Naive thymus-derived CD4-positive, alpha-beta T cell (primary cell): ENCODE measurements around the gene ARHGDIB. TPM values are rescaled to one million over a fixed set of nuclear protein-coding genes. Genes with fewer than 3 reads are reported as not detected.

Source experiments
- ATAC-seq: fragments of 150-1000 bp; cut with Tn5 transposase; 2 replicates; pipeline ENCODE4 v1.10.0; 2021; ENCODE audit warnings: mild to moderate bottlenecking, moderate library complexity
- CTCF ChIA-PET: fragments of 350-600 bp; sonication (Branson Sonifier 250); formaldehyde crosslinking; loops from one replicate; lab custom pipeline; 2021; ENCODE audit warnings: antibody characterized with exemption; lab: Charles Lee
- POLR2A ChIA-PET: fragments of 350-600 bp; sonication (Branson Sonifier 250); formaldehyde crosslinking; loops from one replicate; lab custom pipeline; 2021; ENCODE audit warnings: antibody characterized with exemption, inconsistent platforms; lab: Charles Lee
- DNase-seq, 9 donors: peaks; one replicate each; pipeline versions ENCODE4 v3.0.0 to v3.0.0-alpha.2; 2020 to 2022; ENCODE audit warnings: mixed read lengths in 1 of 9
- H3K27ac ChIP-seq: one replicate; pipeline ENCODE4 v1.7.0; 2013; ENCODE audit warnings: mild to moderate bottlenecking, low read depth, low read length, moderate library complexity
- H3K27me3 ChIP-seq, 2 donors: one replicate each; pipeline ENCODE4 v1.7.0; 2013; ENCODE audit warnings: low read length in 2 of 2, mild to moderate bottlenecking in 2 of 2, moderate library complexity in 2 of 2; ENCODE audit not compliant: control insufficient read depth in 2 of 2, insufficient read depth in 2 of 2
- H3K36me3 ChIP-seq, 3 experiments: 1 replicate in 2 of 3; 2 replicates in 1 of 3; pipeline ENCODE4 v1.7.0; 2013; ENCODE audit warnings: low read length in 3 of 3, mild to moderate bottlenecking in 3 of 3, moderate library complexity in 1 of 3; ENCODE audit not compliant: insufficient read depth in 3 of 3, control insufficient read depth in 2 of 3
- H3K4me1 ChIP-seq, 2 donors: one replicate each; pipeline ENCODE4 v1.7.0; 2013; ENCODE audit warnings: low read length in 2 of 2, mild to moderate bottlenecking in 2 of 2, moderate library complexity in 1 of 2; ENCODE audit not compliant: control insufficient read depth in 2 of 2, insufficient read depth in 2 of 2
- H3K4me3 ChIP-seq: 2 replicates; pipeline ENCODE4 v1.7.0; 2013; ENCODE audit warnings: mild to moderate bottlenecking, low read length
- H3K9me3 ChIP-seq, 3 experiments: 1 replicate in 2 of 3; 2 replicates in 1 of 3; pipeline ENCODE4 v1.7.0; 2013; ENCODE audit warnings: low read length in 3 of 3; ENCODE audit not compliant: control insufficient read depth in 2 of 3
- H3K27ac Mint-ChIP-seq, 9 donors: one replicate each; pipeline ENCODE4 v1.8.0; 2020 to 2022; ENCODE audit warnings: mixed read lengths in 9 of 9, mild to moderate bottlenecking in 8 of 9, moderate library complexity in 5 of 9, inconsistent platforms in 2 of 9
- H3K27me3 Mint-ChIP-seq, 5 donors: one replicate each; pipeline ENCODE4 v1.8.0; 2021 to 2022; ENCODE audit warnings: mixed read lengths in 5 of 5, mild to moderate bottlenecking in 1 of 5
- H3K36me3 Mint-ChIP-seq, 5 donors: one replicate each; pipeline ENCODE4 v1.8.0; 2020 to 2022; ENCODE audit warnings: mixed read lengths in 5 of 5, mild to moderate bottlenecking in 3 of 5, inconsistent platforms in 1 of 5
- H3K4me1 Mint-ChIP-seq, 7 donors: one replicate each; pipeline ENCODE4 v1.8.0; 2020 to 2022; ENCODE audit warnings: mixed read lengths in 7 of 7, mild to moderate bottlenecking in 3 of 7, inconsistent platforms in 1 of 7
- H3K4me3 Mint-ChIP-seq, 10 donors: one replicate each; pipeline ENCODE4 v1.8.0; 2020 to 2022; ENCODE audit warnings: mild to moderate bottlenecking in 10 of 10, mixed read lengths in 10 of 10, moderate library complexity in 6 of 10, inconsistent platforms in 2 of 10
- H3K9me3 Mint-ChIP-seq, 11 donors: one replicate each; pipeline ENCODE4 v1.8.0; 2020 to 2022; ENCODE audit warnings: mixed read lengths in 11 of 11, mild to moderate bottlenecking in 4 of 11, inconsistent platforms in 1 of 11, moderate library complexity in 1 of 11
- intact Hi-C, 2 donors: fragments of 100-400 bp; cut with micrococcal nuclease; formaldehyde crosslinking; loops; one replicate each; pipeline ENCODE4 v1.15.1; 2023
- polyA plus RNA-seq, 2 donors: library from polyadenylated mRNA; unstranded; fragments of 300-500 nt; fragmentation: Illumina TruSeq; gene quantifications; one replicate each; pipeline ENCODE4 v1.2.3, GENCODE V29; 2021
- total RNA-seq, 6 experiments: library from RNA in 5 of 6; stranded (reverse) in 5 of 6; gene quantifications; 1 replicate in 5 of 6; 2 replicates in 1 of 6; pipeline ENCODE4 v1.2.3 and lab custom pipeline; 2021 to 2026

ARHGDIB gene
- total and polyA plus RNA-seq, 7 experiments from 2014 or later: 776 to 3,336 (median 867) TPM

DNA sequence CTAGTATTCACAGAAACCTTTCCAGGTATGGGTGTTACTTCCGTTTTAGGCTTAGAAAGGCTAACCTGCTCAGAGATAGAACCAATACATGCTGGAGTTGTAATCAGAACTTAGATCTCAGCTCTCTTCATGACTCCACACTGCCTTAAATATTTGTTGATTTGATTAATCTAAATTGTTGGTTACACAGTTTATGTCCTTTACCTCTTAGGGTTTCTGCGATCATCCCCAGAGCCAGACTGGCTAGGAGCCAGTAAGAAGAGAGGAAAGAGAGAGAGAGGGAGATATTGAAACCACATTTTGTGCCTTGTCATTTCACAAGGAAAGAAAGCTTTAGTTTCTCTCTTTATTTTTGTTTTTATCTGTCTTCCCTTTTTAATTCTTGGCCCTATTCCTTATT, 58.9 kb downstream of the ARHGDIB start:
- Histone ChIP-seq H3K27ac (no peak overlapping the region), H3K36me3 (no peaks in the 10 kb centered on the region), H3K4me1 (peaks cover 0 to 3% of the 10 kb centered on the region in 2 donors), H3K4me3 (no peak overlapping the region), H3K27me3 (no peaks in the 10 kb centered on the region), H3K9me3 (no peaks in the 10 kb centered on the region)
- ChIA-PET CTCF (interaction anchor here (1.0 kb wide), 1 partner anchor 12 kb away, joined by 4 read pairs; no protein-coding TSS in a partner anchor), POLR2A (interaction anchor here (0.7 to 1.2 kb wide), 2 partner anchors 11 to 63 kb away, joined by 3 to 4 read pairs; no protein-coding TSS in a partner anchor)
- ATAC-seq: no peak
- H3K36me3 Mint-ChIP-seq: peaks cover under 1 to 31% (median 24%) of the 10 kb centered on the region in 5 donors
- H3K4me1 Mint-ChIP-seq: peaks cover 6 to 39% (median 21%) of the 10 kb centered on the region in 7 donors
- DNase-seq: no peak
- peaks cover 0 to 2% (median 0%) of the 10 kb centered on the region in 11 donors for H3K9me3 Mint-ChIP-seq
- no peaks in the 10 kb centered on the region for H3K27me3 Mint-ChIP-seq
- H3K27ac Mint-ChIP-seq: peak overlapping the region in 1 of 9 donors; percentile 45
- intact Hi-C loops: no loop called here
- peak overlapping the region in 3 of 10 donors; percentile 11 to 31 (median 28) for H3K4me3 Mint-ChIP-seq

DNA sequence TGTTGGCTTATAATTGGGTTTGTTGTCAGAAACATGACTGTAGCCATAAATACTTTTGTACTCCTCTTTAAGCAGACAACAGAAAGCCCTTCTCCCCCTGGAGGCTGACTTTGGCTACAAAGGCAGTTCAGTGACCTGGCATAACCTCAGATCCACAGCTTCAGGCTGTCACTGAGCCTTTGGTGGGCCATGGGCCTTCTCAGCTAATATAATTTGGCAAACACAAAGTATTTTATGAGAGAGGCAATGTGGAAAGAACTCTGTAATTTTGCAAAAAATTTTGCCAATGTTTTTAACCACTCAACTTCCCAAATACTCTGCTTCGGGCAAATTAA, 60.2 kb downstream of the ARHGDIB start:
- peaks cover 0 to 23% (median 17%) of the 10 kb centered on the region in 5 donors for H3K36me3 Mint-ChIP-seq
- ATAC-seq: no peak
- peaks cover 0 to 2% (median 0%) of the 10 kb centered on the region in 11 donors for H3K9me3 Mint-ChIP-seq
- H3K4me3 ChIP-seq: no peak overlapping the region
- DNase-seq: no peak
- H3K27ac ChIP-seq: no peak overlapping the region
- H3K4me3 Mint-ChIP-seq: no peak overlapping the region
- intact Hi-C loops: loop anchor here in 1 of 2 donors (2.0 kb wide), 2 partner anchors 16 to 20 kb away; partner anchors contain the start of gene MGP
- ChIA-PET CTCF (no interaction called here), POLR2A (interaction anchor here (0.6 kb wide), 1 partner anchor 10 kb away, joined by 3 read pairs; no protein-coding TSS in a partner anchor)
- H3K9me3 ChIP-seq: no peaks in the 10 kb centered on the region
- peaks cover 0 to 3% of the 10 kb centered on the region in 2 donors for H3K4me1 ChIP-seq
- peak overlapping the region in 1 of 9 donors; percentile 48 for H3K27ac Mint-ChIP-seq
- peaks cover 6 to 38% (median 21%) of the 10 kb centered on the region in 7 donors for H3K4me1 Mint-ChIP-seq
- H3K27me3 Mint-ChIP-seq: no peaks in the 10 kb centered on the region
- H3K36me3 ChIP-seq: no peaks in the 10 kb centered on the region
- H3K27me3 ChIP-seq: no peaks in the 10 kb centered on the region

GRCh38 chr12:14900521-14901227, 60.7 kb downstream of the ARHGDIB start:
- Mint-ChIP-seq H3K27me3 (no peaks in the 10 kb centered on the region), H3K27ac (no peak overlapping the region)
- POLR2A ChIA-PET: interaction anchor here (0.6 to 1.0 kb wide), 2 partner anchors 9 to 54 kb away, joined by 3 read pairs; no protein-coding TSS in a partner anchor

GRCh38 chr12:14896521-14897169, 64.8 kb downstream of the ARHGDIB start:
- no peaks in the 10 kb centered on the region for H3K36me3 ChIP-seq
- CTCF ChIA-PET: interaction anchor here (0.6 kb wide), 1 partner anchor 90 kb away, joined by 3 read pairs; no protein-coding TSS in a partner anchor
- no peaks in the 10 kb centered on the region for H3K9me3 ChIP-seq
- DNase-seq (no peak), ATAC-seq (no peak)
- no peak overlapping the region for H3K4me3 ChIP-seq
- Mint-ChIP-seq H3K9me3 (peaks cover 0 to under 1% (median 0%) of the 10 kb centered on the region in 11 donors), H3K27me3 (no peaks in the 10 kb centered on the region), H3K4me1 (peaks cover 0 to 10% (median 3%) of the 10 kb centered on the region in 7 donors), H3K36me3 (peaks cover 0 to 14% (median 9%) of the 10 kb centered on the region in 5 donors), H3K4me3 (no peak overlapping the region), H3K27ac (no peak overlapping the region)
- POLR2A ChIA-PET: no interaction called here
- no peaks in the 10 kb centered on the region for H3K4me1 ChIP-seq
- intact Hi-C loops: loop anchor here in 1 of 2 donors (1.0 kb wide), 1 partner anchor 8 kb away; no protein-coding TSS in a partner anchor
- H3K27ac ChIP-seq: no peak overlapping the region
- H3K27me3 ChIP-seq: no peaks in the 10 kb centered on the region

More at GRCh38 chr12:14900521-14901227, 60.7 kb downstream of the ARHGDIB start:
- DNase-seq: no peak
- H3K9me3 Mint-ChIP-seq: peaks cover 0 to 2% (median 0%) of the 10 kb centered on the region in 11 donors
- Histone ChIP-seq H3K4me3 (no peak overlapping the region), H3K27me3 (no peaks in the 10 kb centered on the region), H3K9me3 (no peaks in the 10 kb centered on the region), H3K27ac (no peak overlapping the region), H3K36me3 (no peaks in the 10 kb centered on the region), H3K4me1 (peaks cover 0 to 3% of the 10 kb centered on the region in 2 donors)
- CTCF ChIA-PET: interaction anchor here (0.5 kb wide), 1 partner anchor 107 kb away, joined by 3 read pairs; no protein-coding TSS in a partner anchor
- H3K4me1 Mint-ChIP-seq: peaks cover 6 to 35% (median 21%) of the 10 kb centered on the region in 7 donors
- peaks cover 0 to 23% (median 16%) of the 10 kb centered on the region in 5 donors for H3K36me3 Mint-ChIP-seq
- intact Hi-C loops: loop anchor here in 1 of 2 donors (2.0 kb wide), 2 partner anchors 16 to 20 kb away; partner anchors contain the start of gene MGP
- no peak for ATAC-seq
- H3K4me3 Mint-ChIP-seq: no peak overlapping the region

DNA sequence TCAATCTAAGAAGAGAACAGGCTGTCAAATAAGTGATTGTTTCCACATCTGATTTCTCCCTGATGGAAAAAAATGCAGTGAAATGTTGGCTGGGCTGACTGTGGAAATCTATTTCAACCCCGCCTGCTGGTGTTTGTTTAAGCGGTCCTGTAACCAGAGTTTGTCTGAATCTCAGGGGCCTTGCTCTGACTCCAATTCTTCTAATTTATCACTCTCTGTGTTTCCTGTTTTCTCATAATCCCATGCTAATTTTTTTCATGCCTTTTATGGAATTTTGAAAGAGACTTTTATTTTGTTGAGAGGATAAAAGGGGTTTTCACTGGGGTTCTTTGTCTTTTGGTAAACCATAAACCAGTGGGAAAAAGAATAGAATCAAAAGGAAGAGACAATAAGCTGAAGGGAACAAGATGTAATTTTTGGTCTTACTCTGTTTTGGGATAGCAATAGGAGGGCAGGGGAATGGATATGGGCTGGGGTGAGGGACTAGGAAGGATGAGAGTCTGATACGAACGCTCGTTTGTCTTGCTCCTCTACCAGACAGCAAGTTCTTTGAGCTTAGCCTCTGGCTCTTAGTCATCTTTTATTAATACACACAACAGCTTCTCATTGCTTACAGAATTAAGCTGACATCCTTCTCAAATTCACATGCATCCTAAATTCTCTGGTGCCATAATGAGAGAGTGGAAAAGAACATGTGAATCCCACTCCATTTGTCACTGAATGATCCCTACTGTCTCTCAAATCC, 67.7 kb downstream of the ARHGDIB start:
- CTCF ChIA-PET: interaction anchor here (0.6 kb wide), 1 partner anchor 55 kb away, joined by 3 read pairs; no protein-coding TSS in a partner anchor
- H3K27ac ChIP-seq: no peak overlapping the region
- H3K4me1 Mint-ChIP-seq: no peaks in the 10 kb centered on the region
- no peak for ATAC-seq
- peak overlapping the region in 1 of 9 donors; percentile 56 for H3K27ac Mint-ChIP-seq
- H3K9me3 Mint-ChIP-seq: no peaks in the 10 kb centered on the region
- no peaks in the 10 kb centered on the region for H3K4me1 ChIP-seq
- H3K9me3 ChIP-seq: no peaks in the 10 kb centered on the region
- no peak overlapping the region for H3K4me3 Mint-ChIP-seq
- H3K36me3 ChIP-seq: no peaks in the 10 kb centered on the region
- DNase-seq: no peak
- H3K27me3 Mint-ChIP-seq: peaks cover 0 to 9% (median 0%) of the 10 kb centered on the region in 5 donors
- intact Hi-C loops: no loop called here
- peaks cover 0 to 4% (median 3%) of the 10 kb centered on the region in 5 donors for H3K36me3 Mint-ChIP-seq
- H3K27me3 ChIP-seq: no peaks in the 10 kb centered on the region
- H3K4me3 ChIP-seq: no peak overlapping the region
- POLR2A ChIA-PET: interaction anchor here (2.3 kb wide), 1 partner anchor 9 kb away, joined by 5 read pairs; no protein-coding TSS in a partner anchor
